ENCODE data around the gene NSD1. TPM values are rescaled to one million over a fixed set of nuclear protein-coding genes. Genes with fewer than 3 reads are reported as not detected.

NSD1 gene
- total and polyA plus RNA-seq, 2 experiments from 2014 or later, result 26.6 to 28.8 TPM

DNA sequence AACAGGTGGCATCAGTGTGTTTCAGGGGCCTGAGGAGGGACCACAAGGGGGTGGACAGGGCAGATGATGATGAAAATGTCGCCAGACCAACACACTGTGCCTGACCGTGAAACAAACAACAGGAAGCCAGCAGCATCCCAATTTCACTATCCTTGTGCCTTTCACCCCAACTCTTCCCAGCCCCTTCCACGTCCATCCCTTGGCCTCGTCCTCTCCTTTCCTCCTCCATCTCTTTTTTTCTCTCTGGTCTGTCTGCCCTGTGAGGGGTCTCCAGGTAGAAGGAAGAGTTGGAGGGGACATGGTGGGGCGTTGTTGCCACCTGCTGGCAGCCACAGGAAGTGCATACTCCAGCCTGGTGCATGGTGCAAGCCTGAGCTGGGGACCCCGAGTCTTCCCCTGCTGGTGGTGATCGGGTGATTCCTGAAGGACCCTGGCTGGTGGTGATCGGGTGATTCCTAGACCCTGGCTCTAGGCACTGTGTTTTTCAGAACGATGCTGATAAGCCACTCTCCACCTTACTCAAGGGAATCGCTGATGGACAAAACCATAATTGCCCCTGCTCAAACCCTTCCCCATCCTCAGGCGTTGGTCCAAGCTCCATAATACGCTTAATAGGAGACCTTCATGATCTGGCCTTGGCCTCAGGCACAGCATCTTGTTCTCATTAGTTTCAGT is 21.7 kb upstream of the NSD1 start:
- no peaks in the 10 kb centered on the region for H4K20me1 ChIP-seq (ENCODE audit: insufficient read depth, poor library complexity, severe bottlenecking)
- DNase-seq (ENCODE audit: low spot score), result peak; percentile 69
- H3K4me2 ChIP-seq, result no peak overlapping the region
- WGBS (ENCODE audit: low lambda C conversion rate, missing lambda C conversion rate), result 40% methylated on average over 12 of the region's 12 CpGs
- H3K9me3 ChIP-seq (ENCODE audit: low read depth), result no peaks in the 10 kb centered on the region
- H3K79me2 ChIP-seq, result no peaks in the 10 kb centered on the region
- H3K36me3 ChIP-seq (replicated peaks; ENCODE audit: insufficient read depth, low read depth), result no peaks in the 10 kb centered on the region
- H3K27ac ChIP-seq, result no peak overlapping the region
- H3K4me3 ChIP-seq, result no peak overlapping the region
- H3K9me2 ChIP-seq (replicated peaks; ENCODE audit: insufficient read depth), result no peaks in the 10 kb centered on the region
- peaks cover 11% of the 10 kb centered on the region for H3K4me1 ChIP-seq (ENCODE audit: insufficient read depth)
- H2AFZ ChIP-seq, result no peak overlapping the region
- H3K27me3 ChIP-seq, result no peaks in the 10 kb centered on the region
- TF ChIP-seq, protein P1, sequence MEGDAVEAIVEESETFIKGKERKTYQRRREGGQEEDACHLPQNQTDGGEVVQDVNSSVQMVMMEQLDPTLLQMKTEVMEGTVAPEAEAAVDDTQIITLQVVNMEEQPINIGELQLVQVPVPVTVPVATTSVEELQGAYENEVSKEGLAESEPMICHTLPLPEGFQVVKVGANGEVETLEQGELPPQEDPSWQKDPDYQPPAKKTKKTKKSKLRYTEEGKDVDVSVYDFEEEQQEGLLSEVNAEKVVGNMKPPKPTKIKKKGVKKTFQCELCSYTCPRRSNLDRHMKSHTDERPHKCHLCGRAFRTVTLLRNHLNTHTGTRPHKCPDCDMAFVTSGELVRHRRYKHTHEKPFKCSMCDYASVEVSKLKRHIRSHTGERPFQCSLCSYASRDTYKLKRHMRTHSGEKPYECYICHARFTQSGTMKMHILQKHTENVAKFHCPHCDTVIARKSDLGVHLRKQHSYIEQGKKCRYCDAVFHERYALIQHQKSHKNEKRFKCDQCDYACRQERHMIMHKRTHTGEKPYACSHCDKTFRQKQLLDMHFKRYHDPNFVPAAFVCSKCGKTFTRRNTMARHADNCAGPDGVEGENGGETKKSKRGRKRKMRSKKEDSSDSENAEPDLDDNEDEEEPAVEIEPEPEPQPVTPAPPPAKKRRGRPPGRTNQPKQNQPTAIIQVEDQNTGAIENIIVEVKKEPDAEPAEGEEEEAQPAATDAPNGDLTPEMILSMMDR (IDR thresholded peaks at IDR 0.05; ENCODE audit: poor library complexity), result peak; percentile 96
- no peak for TF ChIP-seq EZH2 (IDR thresholded peaks at IDR 0.05; ENCODE audit: borderline replicate concordance)

DNA sequence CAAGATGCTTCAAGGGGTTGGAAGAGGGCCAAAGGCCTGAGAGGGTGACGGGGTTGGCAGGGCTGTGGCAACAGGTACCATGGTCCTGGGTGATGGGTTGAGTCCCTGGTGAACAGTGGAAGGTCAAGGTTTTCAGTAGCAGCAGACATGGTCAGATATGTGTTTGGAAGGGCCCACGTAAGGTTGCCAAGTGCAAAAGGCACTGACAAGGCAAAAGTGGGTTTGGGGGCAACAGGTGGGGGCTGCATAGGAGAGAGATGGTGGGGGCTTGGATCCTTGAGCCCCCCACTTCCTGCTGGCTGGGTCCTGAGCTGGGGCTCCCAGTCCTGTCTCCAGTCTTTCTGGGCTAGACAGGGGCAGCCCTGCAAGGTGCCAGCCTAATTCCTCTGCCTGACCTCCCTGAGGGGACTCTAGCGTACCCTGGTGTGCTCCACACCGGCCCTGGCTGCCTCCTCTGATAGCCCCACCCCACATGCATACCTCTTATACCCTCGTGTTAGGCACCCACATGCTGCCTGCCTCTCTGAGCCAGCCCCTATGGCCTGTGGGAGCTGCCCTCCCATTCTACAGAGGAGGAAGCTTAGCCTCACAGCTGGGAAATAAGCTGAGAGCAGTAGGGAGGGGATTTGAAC is 20.9 kb upstream of the NSD1 start:
- H3K9me3 ChIP-seq (ENCODE audit: low read depth), result no peaks in the 10 kb centered on the region
- no peaks in the 10 kb centered on the region for H3K36me3 ChIP-seq (replicated peaks; ENCODE audit: insufficient read depth, low read depth)
- no peaks in the 10 kb centered on the region for H4K20me1 ChIP-seq (ENCODE audit: insufficient read depth, poor library complexity, severe bottlenecking)
- no peak overlapping the region for H3K27ac ChIP-seq
- DNase-seq (ENCODE audit: low spot score), result no peak
- peaks cover 11% of the 10 kb centered on the region for H3K4me1 ChIP-seq (ENCODE audit: insufficient read depth)
- no peak overlapping the region for H2AFZ ChIP-seq
- WGBS (ENCODE audit: low lambda C conversion rate, missing lambda C conversion rate), result 73% methylated on average over 5 of the region's 5 CpGs
- H3K4me3 ChIP-seq, result no peak overlapping the region
- H3K9me2 ChIP-seq (replicated peaks; ENCODE audit: insufficient read depth), result no peaks in the 10 kb centered on the region
- no peaks in the 10 kb centered on the region for H3K27me3 ChIP-seq
- no peak overlapping the region for H3K4me2 ChIP-seq
- H3K79me2 ChIP-seq, result no peaks in the 10 kb centered on the region
- TF ChIP-seq, protein P1 (IDR thresholded peaks at IDR 0.05; ENCODE audit: poor library complexity), result no peak
- TF ChIP-seq EZH2 (IDR thresholded peaks at IDR 0.05; ENCODE audit: borderline replicate concordance), result no peak
- no peak for TF ChIP-seq EZH2phosphoT487 (IDR thresholded peaks at IDR 0.05; ENCODE audit: low read depth, severe bottlenecking, unreplicated experiment)

DNA sequence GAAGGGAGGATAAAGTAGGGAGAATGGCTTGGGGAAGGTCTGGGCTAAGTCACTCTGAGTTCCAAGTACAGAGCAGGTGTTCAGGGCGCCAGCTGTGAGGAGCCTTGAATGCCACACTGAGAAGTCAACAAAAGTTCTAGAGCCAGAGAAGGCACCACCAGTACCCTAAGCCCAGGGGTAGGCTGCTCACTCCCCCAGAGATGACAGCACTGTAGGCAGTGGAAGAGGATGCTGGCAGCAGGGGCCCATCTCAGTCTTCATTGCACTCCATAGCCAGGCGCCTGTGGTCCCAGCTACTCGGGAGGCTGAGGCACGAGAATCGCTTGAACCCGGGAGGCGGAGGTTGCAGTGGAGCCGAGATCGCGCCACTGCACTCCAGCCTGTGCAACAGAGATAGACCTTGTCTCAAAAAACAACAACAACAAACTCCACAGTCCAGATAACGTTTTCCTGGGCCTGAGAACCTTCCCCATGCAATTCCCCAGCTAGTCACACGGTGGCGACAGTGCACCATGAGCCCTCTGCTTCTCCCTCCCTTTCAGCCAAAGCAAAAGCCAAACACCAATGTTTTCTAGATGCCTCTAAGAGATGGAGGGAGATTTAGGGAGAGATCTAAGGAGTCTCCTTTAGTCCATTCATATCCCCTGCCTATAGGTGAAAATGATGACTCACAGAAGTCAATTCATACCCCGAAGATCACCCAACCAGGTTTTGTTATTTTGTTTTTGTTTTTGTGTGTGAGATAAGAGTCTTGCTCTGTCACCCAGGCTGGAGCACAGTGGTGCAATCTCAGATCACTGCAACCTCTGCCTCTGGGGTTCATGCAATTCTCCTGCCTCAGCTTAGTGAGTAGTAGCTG is 19.8 kb upstream of the NSD1 start:
- H2AFZ ChIP-seq, result no peak overlapping the region
- no peaks in the 10 kb centered on the region for H3K9me3 ChIP-seq (ENCODE audit: low read depth)

More for the DNA sequence above, 19.8 kb upstream of the NSD1 start:
- Histone ChIP-seq H3K27me3 (no peaks in the 10 kb centered on the region), H3K4me2 (no peak overlapping the region), H3K4me1 (ENCODE audit: insufficient read depth) (peaks cover 10% of the 10 kb centered on the region), H3K4me3 (no peak overlapping the region), H3K36me3 (replicated peaks; ENCODE audit: insufficient read depth, low read depth) (no peaks in the 10 kb centered on the region), H3K27ac (no peak overlapping the region), H3K9me2 (replicated peaks; ENCODE audit: insufficient read depth) (no peaks in the 10 kb centered on the region), H3K79me2 (no peaks in the 10 kb centered on the region), H4K20me1 (ENCODE audit: insufficient read depth, poor library complexity, severe bottlenecking) (no peaks in the 10 kb centered on the region)
- TF ChIP-seq EZH2 (IDR thresholded peaks at IDR 0.05; ENCODE audit: borderline replicate concordance), result no peak
- TF ChIP-seq, protein P1 (IDR thresholded peaks at IDR 0.05; ENCODE audit: poor library complexity), result peak; percentile 98
- 14% methylated on average over 14 of the region's 14 CpGs for WGBS (ENCODE audit: low lambda C conversion rate, missing lambda C conversion rate)
- DNase-seq (ENCODE audit: low spot score), result peak; percentile 82
